Activated T-cell treated with anti-CD3 and anti-CD28 coated beads for 1 hour (primary cell): ENCODE results near the gene JUP.
"Not testable (repeated sequence)": the region's sequence is repeated elsewhere in the genome, so short reads cannot be mapped to it uniquely, and the experiment has no call there.

Source experiments
- DNase-seq: peaks from one replicate; pipeline ENCODE4 v3.0.0-alpha.2; 2020; ENCODE audit warnings: low read depth

The JUP gene

GRCh38 chr17:41781404-41782110 is 5.0 kb downstream of the JUP start:
- DNase-seq: no peak

DNA sequence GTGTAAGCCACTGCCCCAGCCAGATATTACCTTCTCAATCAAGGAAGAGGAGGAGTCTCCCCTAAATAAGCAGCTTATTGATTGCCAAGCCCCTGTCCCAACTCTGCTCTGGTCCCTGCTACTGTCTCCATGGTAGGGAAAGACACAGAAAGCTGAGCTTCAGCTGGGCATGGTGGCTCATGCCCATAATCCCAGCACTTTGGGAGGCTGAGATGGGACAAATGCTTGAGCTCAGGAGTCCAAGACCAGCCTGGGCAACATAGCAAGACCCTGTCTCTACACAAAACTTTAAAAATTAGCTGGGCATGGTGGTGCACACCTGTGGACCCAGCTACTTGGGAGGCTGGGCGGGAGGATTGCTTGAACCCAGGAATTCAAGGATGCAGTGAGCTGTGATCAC is 6.6 kb downstream of the JUP start:
- DNase-seq: no peak

DNA sequence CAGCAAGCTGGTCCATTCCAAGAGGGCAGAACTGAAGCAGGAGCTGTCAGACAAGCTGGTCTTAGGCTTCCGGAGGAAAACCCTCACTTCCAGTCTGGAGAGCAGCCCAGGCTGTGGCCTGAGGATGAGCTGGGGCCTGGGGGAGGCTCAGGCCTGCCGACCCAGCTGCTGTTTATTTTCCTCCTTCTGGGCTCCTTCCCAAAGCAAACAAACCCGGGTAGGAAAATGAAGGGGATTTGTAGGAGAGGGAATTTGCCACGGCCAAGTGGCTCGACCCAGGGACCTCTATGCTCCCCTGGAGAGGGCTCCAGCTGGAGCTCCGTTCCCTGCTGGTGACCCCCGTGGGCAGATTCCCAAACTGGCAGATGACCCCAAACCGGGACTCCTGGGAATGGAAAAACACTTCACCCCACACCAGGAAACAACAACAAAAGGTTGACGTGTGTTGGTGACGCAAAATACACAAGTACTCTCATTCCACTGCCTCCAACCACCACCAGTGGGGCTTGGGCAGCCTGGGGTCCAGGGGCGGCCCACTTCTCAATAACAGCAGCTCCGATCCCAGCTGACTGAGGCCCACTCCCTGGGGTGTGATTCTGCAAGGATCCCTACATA is 8.8 kb downstream of the JUP start:
- DNase-seq: no peak

- no peak for DNase-seq
Measured at GRCh38 chr17:41777157-41777573, 9.3 kb downstream of the JUP start.

GRCh38 chr17:41776262-41776900 is 10.1 kb downstream of the JUP start:
- not testable (repeated sequence) for DNase-seq

GRCh38 chr17:41775394-41776226 is 10.9 kb downstream of the JUP start:
- DNase-seq: no peak

GRCh38 chr17:41773731-41774193 is 12.7 kb downstream of the JUP start:
- DNase-seq: no peak

DNA sequence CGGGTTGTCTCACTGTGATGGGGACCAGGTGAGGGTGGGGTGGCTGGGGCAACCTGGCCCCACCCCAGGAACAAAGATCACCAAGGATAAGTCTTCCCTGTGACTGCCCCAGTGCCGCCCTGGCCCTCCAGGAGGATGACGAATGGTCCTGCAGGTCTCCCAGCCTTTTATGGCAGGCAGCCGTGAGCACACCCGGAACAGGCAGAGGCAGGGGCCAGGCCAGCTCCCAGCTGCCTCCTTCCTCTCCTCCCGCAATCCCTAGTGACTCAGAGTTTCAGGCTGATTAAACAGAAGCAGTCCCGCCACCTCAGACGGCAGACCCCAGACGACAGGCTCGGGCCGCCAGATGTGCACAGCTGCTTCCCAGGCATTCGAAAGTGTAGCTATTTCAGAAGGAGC is 13.3 kb downstream of the JUP start:
- no peak for DNase-seq

- DNase-seq: no peak
Measured at GRCh38 chr17:41772586-41773189, 13.8 kb downstream of the JUP start.

GRCh38 chr17:41772218-41772585 is 14.3 kb downstream of the JUP start:
- DNase-seq: no peak

DNA sequence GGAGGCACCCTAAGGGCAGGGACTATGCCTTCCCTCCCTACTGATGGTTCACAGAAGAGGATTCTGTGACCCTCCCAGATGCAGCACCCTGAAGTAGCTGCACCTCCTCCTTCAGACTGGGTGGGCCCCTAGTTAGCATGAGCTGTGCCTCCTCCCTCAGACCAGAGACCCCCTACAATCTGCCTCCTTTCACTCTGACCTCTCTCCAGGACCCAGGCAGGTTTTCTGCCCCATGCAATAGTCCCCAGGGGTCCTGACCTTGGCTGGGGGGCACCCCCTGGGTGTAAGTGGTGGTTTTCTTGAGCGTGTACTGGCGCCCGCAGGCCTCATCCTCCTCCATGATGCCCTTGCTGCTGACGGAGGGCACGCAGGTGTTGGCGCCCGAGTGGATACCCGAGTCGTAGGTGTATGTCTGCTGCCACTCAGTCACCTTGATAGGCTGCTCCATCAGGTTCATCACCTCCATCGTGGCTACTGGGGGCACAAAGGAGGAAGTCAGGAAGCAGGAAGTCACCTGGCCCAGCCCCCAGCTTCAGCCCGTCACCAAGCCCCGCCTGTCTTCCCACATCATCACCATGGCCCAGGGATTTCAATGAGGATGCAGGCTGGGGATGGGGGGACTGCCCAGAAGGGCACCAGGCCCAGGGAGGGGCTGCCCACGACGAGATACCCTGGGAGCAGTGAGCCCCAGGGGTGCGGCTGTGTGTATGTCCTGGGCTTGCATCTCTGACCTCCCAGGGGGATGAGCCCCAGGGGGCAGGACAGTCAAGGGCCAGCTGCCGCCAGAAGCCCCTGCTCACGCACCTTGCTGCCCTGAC is 14.9 kb downstream of the JUP start:
- no peak for DNase-seq

GRCh38 chr17:41769985-41770384 is 16.5 kb downstream of the JUP start:
- no peak for DNase-seq

GRCh38 chr17:41769346-41769862 is 17.1 kb downstream of the JUP start:
- DNase-seq: no peak

- DNase-seq: no peak
Measured at GRCh38 chr17:41768682-41769288, 17.7 kb downstream of the JUP start.

DNA sequence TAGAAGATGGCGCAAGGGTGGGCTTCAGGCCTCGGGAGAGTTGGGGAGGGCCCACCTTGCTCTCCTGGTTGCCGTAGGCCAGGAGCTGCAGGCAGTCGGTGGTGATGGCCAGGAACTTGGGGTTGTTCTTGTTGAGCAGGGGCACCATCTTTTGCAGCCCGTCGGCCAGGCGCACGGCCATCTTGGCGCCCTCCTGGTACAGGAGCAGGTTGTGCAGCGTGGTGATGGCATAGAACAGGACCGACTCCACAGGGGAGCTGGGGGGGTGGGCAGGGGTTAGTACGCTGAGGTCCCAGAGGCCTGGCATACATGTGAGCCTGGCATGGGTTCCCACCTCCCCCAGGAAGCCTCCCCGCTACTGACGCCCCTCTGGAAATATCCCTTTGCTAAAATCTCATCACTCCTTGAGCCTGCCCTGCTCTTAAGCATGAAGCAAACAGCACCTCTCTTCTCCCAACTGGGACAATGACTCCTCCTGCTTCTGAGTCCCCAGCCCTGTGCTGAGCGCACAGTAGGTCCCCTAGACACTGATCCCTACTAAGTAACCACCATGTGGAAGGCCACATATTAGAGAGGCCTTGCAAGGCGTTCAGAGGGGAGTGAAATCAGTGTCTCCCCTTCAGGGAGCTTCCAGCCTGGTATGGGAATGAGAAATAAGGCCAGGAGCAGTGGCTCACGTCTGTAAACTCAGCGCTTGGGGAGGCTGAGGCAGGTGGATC is 19.0 kb downstream of the JUP start:
- no peak for DNase-seq

DNA sequence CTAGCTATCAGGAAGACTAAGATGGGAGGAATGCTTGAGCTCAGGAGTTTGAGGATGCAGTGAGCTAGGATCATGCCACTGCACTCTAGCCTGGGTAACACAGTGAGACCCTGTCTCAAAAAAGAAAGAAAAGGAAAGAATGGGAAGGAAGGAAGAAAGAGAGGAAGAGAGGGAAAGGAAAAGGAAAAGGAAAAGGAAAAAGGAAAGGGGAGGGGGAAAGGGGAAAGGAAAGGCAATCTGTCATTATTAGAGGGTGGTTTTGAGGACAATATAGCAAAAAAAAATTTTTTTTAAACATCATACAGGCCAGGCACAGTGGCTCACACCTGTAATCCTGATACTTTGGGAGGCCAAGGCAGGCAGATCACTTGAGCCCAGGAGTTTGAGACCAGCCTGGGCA is 20.4 kb downstream of the JUP start:
- DNase-seq: no peak

DNA sequence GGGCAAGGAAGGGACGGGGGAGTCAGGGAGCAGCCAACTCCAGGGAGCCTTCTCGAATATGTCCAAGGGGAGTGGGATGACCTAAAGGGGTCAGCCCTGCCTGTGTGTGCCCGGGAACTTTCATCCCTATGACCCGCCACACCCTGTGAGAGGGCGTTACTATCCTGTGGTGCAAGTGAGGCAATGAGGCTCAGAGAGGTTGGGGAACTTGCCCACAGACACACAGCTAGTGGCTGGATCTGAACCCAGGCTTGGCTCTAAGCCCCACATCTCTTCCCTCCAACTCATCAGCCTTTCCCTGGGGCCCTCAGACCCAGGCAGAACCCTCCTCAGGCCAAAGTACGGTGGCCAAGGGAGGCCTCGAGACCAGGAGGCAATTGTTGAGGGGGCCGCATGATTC is 23.2 kb downstream of the JUP start:
- no peak for DNase-seq

GRCh38 chr17:41762841-41763240 is 23.7 kb downstream of the JUP start:
- no peak for DNase-seq

GRCh38 chr17:41762391-41762790 is 24.1 kb downstream of the JUP start:
- no peak for DNase-seq

DNA sequence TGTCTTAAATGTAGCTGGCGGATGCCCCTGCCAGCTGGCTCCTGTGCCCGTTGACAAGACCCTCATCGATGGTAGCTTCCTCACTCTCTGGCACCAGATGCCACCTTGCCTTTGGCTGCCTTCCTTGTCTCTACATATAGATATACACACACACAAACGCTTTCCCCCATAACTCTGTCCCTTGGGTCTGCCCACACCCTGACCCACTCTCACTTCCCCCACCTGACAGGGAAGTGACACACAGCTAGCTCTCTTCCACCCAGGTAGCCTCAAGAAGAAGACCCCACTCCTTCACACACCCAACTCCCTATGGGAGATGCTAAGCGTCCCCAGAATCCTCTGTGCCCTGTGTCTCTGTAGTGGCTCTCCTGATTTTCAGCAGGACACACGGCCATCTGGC is 25.6 kb downstream of the JUP start:
- no peak for DNase-seq
